Measurements from ENCODE around the gene USP31. TPM values are rescaled to one million over a fixed set of nuclear protein-coding genes. Genes with fewer than 3 reads are reported as not detected.

The USP31 gene
- total and polyA plus RNA-seq, 2 of the 13 experiments (the other 11 are each of a cell fraction or from before 2014, with no cell fraction given) = 22.5 to 23.3 TPM

DNA sequence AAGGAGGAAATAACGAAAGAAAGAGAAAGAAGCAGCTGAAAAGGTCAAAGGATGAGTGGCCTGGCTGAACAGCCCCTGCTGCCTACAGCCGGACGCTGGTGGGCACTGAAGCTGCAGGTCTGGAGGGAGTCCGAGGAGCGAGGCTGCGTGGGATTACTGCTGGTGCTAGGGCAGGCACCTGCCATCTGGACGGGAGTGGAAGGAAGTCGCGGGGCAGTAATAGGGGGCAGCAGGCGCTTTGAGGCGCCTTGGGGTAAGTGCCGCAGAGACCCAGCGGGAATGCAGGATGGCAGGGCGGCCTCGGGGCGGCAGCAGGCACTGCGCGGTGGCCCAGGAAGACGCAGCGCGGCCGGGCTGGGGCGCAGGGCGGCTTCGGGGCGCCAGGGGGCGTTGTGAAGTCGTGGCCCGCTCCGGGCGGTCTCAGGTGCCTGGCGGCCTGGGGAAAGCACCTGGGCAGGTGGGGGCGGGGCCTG is 33.0 kb upstream of the USP31 start (continued):
- TF ChIP-seq, protein P1, sequence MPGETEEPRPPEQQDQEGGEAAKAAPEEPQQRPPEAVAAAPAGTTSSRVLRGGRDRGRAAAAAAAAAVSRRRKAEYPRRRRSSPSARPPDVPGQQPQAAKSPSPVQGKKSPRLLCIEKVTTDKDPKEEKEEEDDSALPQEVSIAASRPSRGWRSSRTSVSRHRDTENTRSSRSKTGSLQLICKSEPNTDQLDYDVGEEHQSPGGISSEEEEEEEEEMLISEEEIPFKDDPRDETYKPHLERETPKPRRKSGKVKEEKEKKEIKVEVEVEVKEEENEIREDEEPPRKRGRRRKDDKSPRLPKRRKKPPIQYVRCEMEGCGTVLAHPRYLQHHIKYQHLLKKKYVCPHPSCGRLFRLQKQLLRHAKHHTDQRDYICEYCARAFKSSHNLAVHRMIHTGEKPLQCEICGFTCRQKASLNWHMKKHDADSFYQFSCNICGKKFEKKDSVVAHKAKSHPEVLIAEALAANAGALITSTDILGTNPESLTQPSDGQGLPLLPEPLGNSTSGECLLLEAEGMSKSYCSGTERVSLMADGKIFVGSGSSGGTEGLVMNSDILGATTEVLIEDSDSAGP (CRISPR knock-in tag; IDR thresholded peaks at IDR 0.05; ENCODE audit: borderline replicate concordance) = peak; percentile 89
- TF ChIP-seq CBFB (CRISPR knock-in tag; IDR thresholded peaks at IDR 0.05) = peak; percentile 69; the same call in 1 of the 2 replicates
- TF ChIP-seq, protein P2, sequence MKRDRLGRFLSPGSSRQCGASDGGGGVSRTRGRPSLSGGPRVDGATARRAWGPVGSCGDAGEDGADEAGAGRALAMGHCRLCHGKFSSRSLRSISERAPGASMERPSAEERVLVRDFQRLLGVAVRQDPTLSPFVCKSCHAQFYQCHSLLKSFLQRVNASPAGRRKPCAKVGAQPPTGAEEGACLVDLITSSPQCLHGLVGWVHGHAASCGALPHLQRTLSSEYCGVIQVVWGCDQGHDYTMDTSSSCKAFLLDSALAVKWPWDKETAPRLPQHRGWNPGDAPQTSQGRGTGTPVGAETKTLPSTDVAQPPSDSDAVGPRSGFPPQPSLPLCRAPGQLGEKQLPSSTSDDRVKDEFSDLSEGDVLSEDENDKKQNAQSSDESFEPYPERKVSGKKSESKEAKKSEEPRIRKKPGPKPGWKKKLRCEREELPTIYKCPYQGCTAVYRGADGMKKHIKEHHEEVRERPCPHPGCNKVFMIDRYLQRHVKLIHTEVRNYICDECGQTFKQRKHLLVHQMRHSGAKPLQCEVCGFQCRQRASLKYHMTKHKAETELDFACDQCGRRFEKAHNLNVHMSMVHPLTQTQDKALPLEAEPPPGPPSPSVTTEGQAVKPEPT (CRISPR knock-in tag; IDR thresholded peaks at IDR 0.05; ENCODE audit: low read depth) = 0 out of 2 replicates have a peak, but pooled peaks have one; percentile 49
- TF ChIP-seq KLF16 (CRISPR knock-in tag; IDR thresholded peaks at IDR 0.05) = peak in 1 of 2 experiments; percentile 77; a peak in 2 of 4 replicates
- TF ChIP-seq, protein P3, sequence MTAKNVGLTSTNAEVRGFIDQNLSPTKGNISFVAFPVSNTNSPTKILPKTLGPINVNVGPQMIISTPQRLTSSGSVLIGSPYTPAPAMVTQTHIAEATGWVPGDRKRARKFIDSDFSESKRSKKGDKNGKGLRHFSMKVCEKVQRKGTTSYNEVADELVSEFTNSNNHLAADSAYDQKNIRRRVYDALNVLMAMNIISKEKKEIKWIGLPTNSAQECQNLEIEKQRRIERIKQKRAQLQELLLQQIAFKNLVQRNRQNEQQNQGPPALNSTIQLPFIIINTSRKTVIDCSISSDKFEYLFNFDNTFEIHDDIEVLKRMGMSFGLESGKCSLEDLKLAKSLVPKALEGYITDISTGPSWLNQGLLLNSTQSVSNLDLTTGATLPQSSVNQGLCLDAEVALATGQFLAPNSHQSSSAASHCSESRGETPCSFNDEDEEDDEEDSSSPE (CRISPR knock-in tag; IDR thresholded peaks at IDR 0.05) = peak; percentile 67; the same call in 1 of the 2 replicates
- TF ChIP-seq, protein P4, sequence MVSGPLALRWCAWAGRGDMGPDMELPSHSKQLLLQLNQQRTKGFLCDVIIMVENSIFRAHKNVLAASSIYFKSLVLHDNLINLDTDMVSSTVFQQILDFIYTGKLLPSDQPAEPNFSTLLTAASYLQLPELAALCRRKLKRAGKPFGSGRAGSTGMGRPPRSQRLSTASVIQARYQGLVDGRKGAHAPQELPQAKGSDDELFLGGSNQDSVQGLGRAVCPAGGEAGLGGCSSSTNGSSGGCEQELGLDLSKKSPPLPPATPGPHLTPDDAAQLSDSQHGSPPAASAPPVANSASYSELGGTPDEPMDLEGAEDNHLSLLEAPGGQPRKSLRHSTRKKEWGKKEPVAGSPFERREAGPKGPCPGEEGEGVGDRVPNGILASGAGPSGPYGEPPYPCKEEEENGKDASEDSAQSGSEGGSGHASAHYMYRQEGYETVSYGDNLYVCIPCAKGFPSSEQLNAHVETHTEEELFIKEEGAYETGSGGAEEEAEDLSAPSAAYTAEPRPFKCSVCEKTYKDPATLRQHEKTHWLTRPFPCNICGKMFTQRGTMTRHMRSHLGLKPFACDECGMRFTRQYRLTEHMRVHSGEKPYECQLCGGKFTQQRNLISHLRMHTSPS (CRISPR knock-in tag; IDR thresholded peaks at IDR 0.05; ENCODE audit: low read depth) = 0 out of 2 replicates have a peak, but pooled peaks have one; percentile 23
- peak; percentile 27; the same call in 1 of the 2 replicates for TF ChIP-seq ZMYM4 (CRISPR knock-in tag; IDR thresholded peaks at IDR 0.05)
- TF ChIP-seq NR2F1 (CRISPR knock-in tag; IDR thresholded peaks at IDR 0.05) = no peak
- TF ChIP-seq ETV5 (CRISPR knock-in tag; IDR thresholded peaks at IDR 0.05; ENCODE audit: borderline replicate concordance) = peak; percentile 57
- TF ChIP-seq, protein P5, sequence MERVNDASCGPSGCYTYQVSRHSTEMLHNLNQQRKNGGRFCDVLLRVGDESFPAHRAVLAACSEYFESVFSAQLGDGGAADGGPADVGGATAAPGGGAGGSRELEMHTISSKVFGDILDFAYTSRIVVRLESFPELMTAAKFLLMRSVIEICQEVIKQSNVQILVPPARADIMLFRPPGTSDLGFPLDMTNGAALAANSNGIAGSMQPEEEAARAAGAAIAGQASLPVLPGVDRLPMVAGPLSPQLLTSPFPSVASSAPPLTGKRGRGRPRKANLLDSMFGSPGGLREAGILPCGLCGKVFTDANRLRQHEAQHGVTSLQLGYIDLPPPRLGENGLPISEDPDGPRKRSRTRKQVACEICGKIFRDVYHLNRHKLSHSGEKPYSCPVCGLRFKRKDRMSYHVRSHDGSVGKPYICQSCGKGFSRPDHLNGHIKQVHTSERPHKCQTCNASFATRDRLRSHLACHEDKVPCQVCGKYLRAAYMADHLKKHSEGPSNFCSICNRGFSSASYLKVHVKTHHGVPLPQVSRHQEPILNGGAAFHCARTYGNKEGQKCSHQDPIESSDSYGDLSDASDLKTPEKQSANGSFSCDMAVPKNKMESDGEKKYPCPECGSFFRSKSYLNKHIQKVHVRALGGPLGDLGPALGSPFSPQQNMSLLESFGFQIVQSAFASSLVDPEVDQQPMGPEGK (CRISPR knock-in tag; IDR thresholded peaks at IDR 0.05) = 0 out of 2 replicates have a peak, but pooled peaks have one; percentile 31
- TF ChIP-seq, protein P6, sequence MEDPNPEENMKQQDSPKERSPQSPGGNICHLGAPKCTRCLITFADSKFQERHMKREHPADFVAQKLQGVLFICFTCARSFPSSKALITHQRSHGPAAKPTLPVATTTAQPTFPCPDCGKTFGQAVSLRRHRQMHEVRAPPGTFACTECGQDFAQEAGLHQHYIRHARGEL (CRISPR knock-in tag; IDR thresholded peaks at IDR 0.05) = no peak
- TF ChIP-seq CAMTA2 (CRISPR knock-in tag; IDR thresholded peaks at IDR 0.05; ENCODE audit: borderline replicate concordance) = no peak
- peak; percentile 66; the same call in 1 of the 2 replicates for TF ChIP-seq ZSCAN29 (CRISPR knock-in tag; conservative IDR thresholded peaks at IDR 0.05)
- TF ChIP-seq BCL6 (CRISPR knock-in tag; IDR thresholded peaks at IDR 0.05) = peak; percentile 44; the same call in 1 of the 2 replicates
- no peak for TF ChIP-seq ZBTB21 (CRISPR knock-in tag; IDR thresholded peaks at IDR 0.05)
- TF ChIP-seq ZNF546 (CRISPR knock-in tag; conservative IDR thresholded peaks at IDR 0.05) = no peak
- TF ChIP-seq ZMAT3 (CRISPR knock-in tag; conservative IDR thresholded peaks at IDR 0.05) = no peak; the same call in 1 of the 2 replicates
- TF ChIP-seq ZEB1 (IDR thresholded peaks at IDR 0.05; ENCODE audit: insufficient replicate concordance, low read depth) = peak; percentile 98
- peak; percentile 79; the same call in 1 of the 2 replicates for TF ChIP-seq ZNF451 (CRISPR knock-in tag; IDR thresholded peaks at IDR 0.05)
- peak; percentile 78; the same call in 1 of the 2 replicates for TF ChIP-seq SALL2 (CRISPR knock-in tag; IDR thresholded peaks at IDR 0.05)

Measured in HepG2 (cell line).